HepG2 (cell line): ENCODE results near the gene SPAG8. TPM values are rescaled to one million over a fixed set of nuclear protein-coding genes. Genes with fewer than 3 reads are reported as not detected.

ENCODE experiments used
- ATAC-seq: fragments of 200-7000 bp; cut with Tn5 transposase; 3 replicates; pipeline ENCODE4 v1.9.1; 2020; ENCODE audit warnings: mild to moderate bottlenecking, moderate library complexity
- BruUV-seq: library from RNA; stranded (reverse); fragments of 400-500 nt; replicated peaks from 2 replicates; lab custom pipeline; 2021; lab: Mats Ljungman, UMichigan
- CTCF ChIA-PET: fragments of 300-600 bp; formaldehyde crosslinking; extraction: SDS; loops from one replicate; lab custom pipeline; 2021; ENCODE audit warnings: low total read pairs, inconsistent platforms, low intra/inter-chr PET ratio; lab: Yijun Ruan, JAX
- POLR2A ChIA-PET: fragments of 350-600 bp; sonication (Branson Sonifier 250); formaldehyde crosslinking; loops from one replicate; lab custom pipeline; 2020; ENCODE audit warnings: antibody characterized with exemption, inconsistent platforms; lab: Yijun Ruan, JAX
- DNase-seq: peaks from one replicate; pipeline ENCODE4 v3.0.0-alpha.2; 2015; ENCODE audit warnings: low spot score
- FAIRE-seq: peaks from 3 replicates; lab custom pipeline; 2011; peaks lifted over from hg19 to GRCh38; lab: Jason Lieb, UNC
- H2AFZ ChIP-seq: one replicate; pipeline ENCODE4 v1.6.1; 2011; ENCODE audit warnings: low read length, inconsistent platforms
- H3K27ac ChIP-seq: fragments of 300-600 bp; 3 replicates; pipeline ENCODE4 v1.8.0; 2011; ENCODE audit warnings: mixed run types, mild to moderate bottlenecking, mixed read lengths, low read length, inconsistent platforms; ENCODE audit not compliant: insufficient read depth; ENCODE audit errors: extremely low read length
- H3K27me3 ChIP-seq, 2 experiments: fragments of 200-600 bp in 1 of 2; 2 replicates in 1 of 2; 3 replicates in 1 of 2; pipeline versions ENCODE4 v1.6.0 to v1.8.0; 2011; ENCODE audit warnings: low read length in 2 of 2, mild to moderate bottlenecking in 2 of 2, moderate library complexity in 2 of 2, inconsistent platforms in 1 of 2; ENCODE audit not compliant: insufficient read depth in 2 of 2, control insufficient read depth in 1 of 2
- H3K36me3 ChIP-seq, 2 experiments: fragments of 200-600 bp in 1 of 2; replicated peaks in 1 of 2; 2 replicates in 1 of 2; 3 replicates in 1 of 2; pipeline versions ENCODE4 v1.5.1 to v1.8.0; 2011; ENCODE audit warnings: low read length in 2 of 2, inconsistent platforms in 1 of 2; ENCODE audit not compliant: insufficient read depth in 2 of 2, control insufficient read depth in 1 of 2
- H3K4me1 ChIP-seq: 2 replicates; pipeline ENCODE4 v1.5.1; 2012; ENCODE audit warnings: low read length, inconsistent platforms; ENCODE audit not compliant: insufficient read depth
- H3K4me2 ChIP-seq: 2 replicates; pipeline ENCODE4 v1.6.0; 2011; ENCODE audit warnings: low read depth, low read length, inconsistent platforms
- H3K4me3 ChIP-seq, 3 experiments: fragments of 200-600 bp in 1 of 3; sonication (generic), shearing (Covaris generic) in 1 of 3; replicated peaks in 1 of 3; 2 replicates each; pipeline ENCODE4 v1.5.1; 2011 to 2016; ENCODE audit warnings: low read length in 3 of 3, inconsistent platforms in 2 of 3, low read depth in 2 of 3, mild to moderate bottlenecking in 2 of 3, control low read depth in 1 of 3, mixed read lengths in 1 of 3; ENCODE audit not compliant: insufficient read depth in 1 of 3
- H3K79me2 ChIP-seq: one replicate; pipeline ENCODE4 v1.6.1; 2011; ENCODE audit warnings: low read length, inconsistent platforms; ENCODE audit not compliant: insufficient read depth
- H3K9ac ChIP-seq: 2 replicates; pipeline ENCODE4 v1.6.0; 2011; ENCODE audit warnings: mild to moderate bottlenecking, low read depth, low read length, inconsistent platforms; ENCODE audit not compliant: insufficient read depth
- H3K9me3 ChIP-seq: 2 replicates; pipeline ENCODE4 v1.5.1; 2012; ENCODE audit warnings: mild to moderate bottlenecking, low read length
- H4K20me1 ChIP-seq: 2 replicates; pipeline ENCODE4 v1.6.0; 2011; ENCODE audit warnings: inconsistent platforms, mild to moderate bottlenecking, low read length, moderate library complexity; ENCODE audit not compliant: insufficient read depth
- MAFF ChIP-seq: IDR thresholded peaks from 2 replicates; pipeline ENCODE4 v1.6.1; 2011; ENCODE audit warnings: low read depth, low read length, improper control_type of control experiment
- MAFK ChIP-seq, 2 experiments: IDR thresholded peaks in 1 of 2; conservative IDR thresholded peaks in 1 of 2; 2 replicates each; pipeline ENCODE4 v1.6.1; 2011; ENCODE audit warnings: improper control_type of control experiment in 2 of 2, low read length in 2 of 2
- MIER2 ChIP-seq: IDR thresholded peaks from 2 replicates; pipeline ENCODE4 v1.6.1; 2016; ENCODE audit warnings: missing biosample characterization, missing genetic modification reagents
- NBN ChIP-seq: fragments of 450-650 bp; conservative IDR thresholded peaks from 2 replicates; pipeline ENCODE4 v1.6.1; 2017
- NFE2L2 ChIP-seq: fragments of 150-350 bp; IDR thresholded peaks from 2 replicates; pipeline ENCODE4 v1.6.1; 2014; ENCODE audit warnings: low read length
- RCOR2 ChIP-seq: IDR thresholded peaks from 2 replicates; pipeline ENCODE4 v1.6.1; 2016; ENCODE audit warnings: missing biosample characterization, missing genetic modification reagents
- RXRB ChIP-seq: IDR thresholded peaks from 2 replicates; pipeline ENCODE4 v1.6.1; 2016; ENCODE audit warnings: borderline replicate concordance, missing genetic modification reagents, missing compliant biosample characterization
- SMAD3 ChIP-seq: sonication (generic); formaldehyde crosslinking; IDR thresholded peaks from 2 replicates; pipeline ENCODE4 v1.4.0; 2020; ENCODE audit warnings: missing genetic modification reagents
- STAG1 ChIP-seq: sonication (generic); formaldehyde crosslinking; IDR thresholded peaks from 2 replicates; pipeline ENCODE4 v1.4.0; 2020; ENCODE audit warnings: missing genetic modification reagents
- ZBTB25 ChIP-seq: IDR thresholded peaks from 2 replicates; pipeline ENCODE4 v1.6.1; 2018; ENCODE audit warnings: missing genetic modification reagents
- ZFYVE20 ChIP-seq: sonication (generic); formaldehyde crosslinking; IDR thresholded peaks from 2 replicates; pipeline ENCODE4 v1.8.0; 2023; ENCODE audit warnings: low read depth, mild to moderate bottlenecking, moderate library complexity, missing genetic modification reagents, borderline replicate concordance
- ZKSCAN5 ChIP-seq: sonication (generic); formaldehyde crosslinking; IDR thresholded peaks from 2 replicates; pipeline ENCODE4 v1.5.1; 2020; ENCODE audit warnings: mild to moderate bottlenecking, missing genetic modification reagents
- ZNF136 ChIP-seq: sonication (generic); formaldehyde crosslinking; IDR thresholded peaks from 2 replicates; pipeline ENCODE4 v1.8.1; 2022; ENCODE audit warnings: low read depth, mild to moderate bottlenecking, moderate library complexity, missing genetic modification reagents
- ZNF20 ChIP-seq: sonication (generic); formaldehyde crosslinking; IDR thresholded peaks from 2 replicates; pipeline ENCODE4 v1.4.0; 2020; ENCODE audit warnings: mild to moderate bottlenecking, moderate library complexity, missing genetic modification reagents
- ZNF678 ChIP-seq: sonication (generic); formaldehyde crosslinking; IDR thresholded peaks from 2 replicates; pipeline ENCODE4 v1.4.0; 2020; ENCODE audit warnings: mild to moderate bottlenecking, missing genetic modification reagents
- WGBS: methylation state at CpG from one replicate; pipeline ENCODE4 v1.1.6; 2017; ENCODE audit warnings: low lambda C conversion rate; 5-methylcytosine and 5-hydroxymethylcytosine counted together
- in situ Hi-C: cut with HindIII; loops from 2 replicates; pipeline ENCODE4 v1.10.0; 2017; ENCODE audit warnings: low pct_unique_long_range_greater_than_20kb; ENCODE audit not compliant: extremely low pct_ligation_motif_present
- intact Hi-C: fragments of 100-400 bp; cut with micrococcal nuclease; formaldehyde crosslinking; loops from one replicate; pipeline ENCODE4 v1.10.0; 2022; ENCODE audit not compliant: unreplicated experiment
- polyA plus RNA-seq, 8 experiments: library from polyadenylated mRNA; depleted of rRNA in 3 of 8; stranded (reverse) in 7 of 8; unstranded in 1 of 8; fragments of >200 nt; fragmentation: Illumina TruSeq in 4 of 8; extraction: Trizol in 4 of 8; gene quantifications; 2 replicates each; pipeline versions ENCODE4 v1.2.1 to v1.2.3, GENCODE V29; 2011 to 2016; ENCODE audit warnings: low read depth in 4 of 8, missing spikeins in 1 of 8, mixed read lengths in 1 of 8; ENCODE audit not compliant: insufficient read depth in 1 of 8
- total RNA-seq, 5 experiments: library from RNA; depleted of rRNA; stranded (reverse); fragments of >200 nt; fragmentation: Illumina TruSeq; extraction: Trizol; gene quantifications; 2 replicates each; pipeline ENCODE4 v1.2.3, GENCODE V29; 2016; ENCODE audit warnings: low read depth in 1 of 5
- TF ChIP-seq, protein P1 (sequence below): sonication (generic); formaldehyde crosslinking; conservative IDR thresholded peaks from 2 replicates; pipeline ENCODE4 v1.8.0; 2022; ENCODE audit warnings: mild to moderate bottlenecking, moderate library complexity, missing genetic modification reagents
- TF ChIP-seq, protein P2 (sequence below): IDR thresholded peaks from 2 replicates; pipeline ENCODE4 v1.6.1; 2016; ENCODE audit warnings: control low read depth

SPAG8 gene
- total and polyA plus RNA-seq, 2 of the 13 experiments (the other 11 are each of a cell fraction or from before 2014, with no cell fraction given): 0.18 to 0.27 TPM

- intact Hi-C loops: no loop called here
- Histone ChIP-seq H3K27me3 (no peaks in the 10 kb centered on the region), H4K20me1 (no peaks in the 10 kb centered on the region), H3K79me2 (no peaks in the 10 kb centered on the region), H3K9me3 (no peaks in the 10 kb centered on the region), H3K4me3 (no peak overlapping the region), H3K27ac (no peak overlapping the region), H3K9ac (no peak overlapping the region), H3K36me3 (peaks cover 3 to 11% of the 10 kb centered on the region in 2 experiments), H3K4me1 (no peaks in the 10 kb centered on the region; the same call in 1 of the 2 replicates), H3K4me2 (no peak overlapping the region), H2AFZ (no peak overlapping the region)
- ATAC-seq (no peak), DNase-seq (no peak), FAIRE-seq (no peak)
- CTCF ChIA-PET: interaction anchor here (1.3 to 2.4 kb wide), 4 partner anchors 24 to 93 kb away, joined by 7 to 26 read pairs (median 13); no protein-coding TSS in a partner anchor
- in situ Hi-C loops: loop anchor here (5.0 kb wide), 1 partner anchor 93 kb away; no protein-coding TSS in a partner anchor
- BruUV-seq: no TSS peak
- POLR2A ChIA-PET: interaction anchor here (1.0 kb wide), 1 partner anchor 22 kb away, joined by 3 read pairs; no protein-coding TSS in a partner anchor
- peak; percentile 45; the same call in 1 of the 2 replicates for TF ChIP-seq NFE2L2
- TF ChIP-seq MAFF: peak; percentile 90
- TF ChIP-seq ZNF678 (CRISPR knock-in tag): no peak
- no peak for TF ChIP-seq ZFYVE20 (CRISPR knock-in tag)
- peak; percentile 91 to 95 for TF ChIP-seq MAFK (conservative IDR thresholded peaks at IDR 0.05 in 1 of 2, IDR thresholded peaks at IDR 0.05 in 1 of 2; ENCODE audit: low read length in 2 of 2)
- 100% methylated on average over 2 of the region's 2 CpGs for WGBS
Observed at GRCh38 chr9:35789541-35789940, 22.5 kb downstream of the SPAG8 start.

- no TSS peak for BruUV-seq
- Histone ChIP-seq H3K36me3 (peaks cover 1 to 10% of the 10 kb centered on the region in 2 experiments), H3K27ac (no peak overlapping the region), H3K79me2 (no peaks in the 10 kb centered on the region), H3K9me3 (no peaks in the 10 kb centered on the region), H4K20me1 (no peaks in the 10 kb centered on the region), H2AFZ (no peak overlapping the region), H3K4me3 (no peak overlapping the region), H3K4me2 (no peak overlapping the region), H3K9ac (no peak overlapping the region), H3K4me1 (no peaks in the 10 kb centered on the region), H3K27me3 (no peaks in the 10 kb centered on the region)
- ATAC-seq (no peak), FAIRE-seq (no peak), DNase-seq (no peak)
- POLR2A ChIA-PET: no interaction called here
- in situ Hi-C loops: no loop called here
- intact Hi-C loops: no loop called here
- CTCF ChIA-PET: no interaction called here
- TF ChIP-seq MIER2 (CRISPR knock-in tag) (no peak), RCOR2 (CRISPR knock-in tag) (no peak), NBN (no peak), SMAD3 (CRISPR knock-in tag) (no peak), ZNF136 (CRISPR knock-in tag) (no peak), ZNF20 (CRISPR knock-in tag) (no peak), RXRB (CRISPR knock-in tag) (no peak), ZBTB25 (CRISPR knock-in tag) (no peak), STAG1 (CRISPR knock-in tag) (no peak), ZKSCAN5 (CRISPR knock-in tag) (no peak)
- TF ChIP-seq, protein P1, sequence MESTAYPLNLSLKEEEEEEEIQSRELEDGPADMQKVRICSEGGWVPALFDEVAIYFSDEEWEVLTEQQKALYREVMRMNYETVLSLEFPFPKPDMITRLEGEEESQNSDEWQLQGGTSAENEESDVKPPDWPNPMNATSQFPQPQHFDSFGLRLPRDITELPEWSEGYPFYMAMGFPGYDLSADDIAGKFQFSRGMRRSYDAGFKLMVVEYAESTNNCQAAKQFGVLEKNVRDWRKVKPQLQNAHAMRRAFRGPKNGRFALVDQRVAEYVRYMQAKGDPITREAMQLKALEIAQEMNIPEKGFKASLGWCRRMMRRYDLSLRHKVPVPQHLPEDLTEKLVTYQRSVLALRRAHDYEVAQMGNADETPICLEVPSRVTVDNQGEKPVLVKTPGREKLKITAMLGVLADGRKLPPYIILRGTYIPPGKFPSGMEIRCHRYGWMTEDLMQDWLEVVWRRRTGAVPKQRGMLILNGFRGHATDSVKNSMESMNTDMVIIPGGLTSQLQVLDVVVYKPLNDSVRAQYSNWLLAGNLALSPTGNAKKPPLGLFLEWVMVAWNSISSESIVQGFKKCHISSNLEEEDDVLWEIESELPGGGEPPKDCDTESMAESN (CRISPR knock-in tag): no peak
- TF ChIP-seq, protein P2, sequence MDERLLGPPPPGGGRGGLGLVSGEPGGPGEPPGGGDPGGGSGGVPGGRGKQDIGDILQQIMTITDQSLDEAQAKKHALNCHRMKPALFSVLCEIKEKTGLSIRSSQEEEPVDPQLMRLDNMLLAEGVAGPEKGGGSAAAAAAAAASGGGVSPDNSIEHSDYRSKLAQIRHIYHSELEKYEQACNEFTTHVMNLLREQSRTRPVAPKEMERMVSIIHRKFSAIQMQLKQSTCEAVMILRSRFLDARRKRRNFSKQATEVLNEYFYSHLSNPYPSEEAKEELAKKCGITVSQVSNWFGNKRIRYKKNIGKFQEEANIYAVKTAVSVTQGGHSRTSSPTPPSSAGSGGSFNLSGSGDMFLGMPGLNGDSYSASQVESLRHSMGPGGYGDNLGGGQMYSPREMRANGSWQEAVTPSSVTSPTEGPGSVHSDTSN (CRISPR knock-in tag): no peak
Observed at GRCh38 chr9:35783418-35783817, 28.6 kb downstream of the SPAG8 start.
